ENCODE results near the gene SLC22A23.

Gene SLC22A23

GRCh38 chr6:3456898-3457709 is at the start of gene SLC22A23:
Gene SLC22A23 (minus strand): TSS chr6:3457050. CDS start chr6:3456559, 491 bp downstream.
- peak; percentile 81 for DNase-seq (ENCODE audit: low spot score)

GRCh38 chr6:3506200-3506599 is 49.4 kb upstream of the SLC22A23 start:
- DNase-seq (ENCODE audit: low spot score): no peak

- no peak for DNase-seq (ENCODE audit: low spot score)
Measured at GRCh38 chr6:3504938-3505805, 48.3 kb upstream of the SLC22A23 start.

GRCh38 chr6:3504354-3504753 is 47.5 kb upstream of the SLC22A23 start:
- DNase-seq (ENCODE audit: low spot score): no peak

- no peak for DNase-seq (ENCODE audit: low spot score)
Measured at GRCh38 chr6:3501826-3502500, 45.1 kb upstream of the SLC22A23 start.

- no peak for DNase-seq (ENCODE audit: low spot score)
Measured at GRCh38 chr6:3500262-3501014, 43.6 kb upstream of the SLC22A23 start.

- DNase-seq (ENCODE audit: low spot score): no peak
Measured at GRCh38 chr6:3499603-3500002, 42.8 kb upstream of the SLC22A23 start.

- DNase-seq (ENCODE audit: low spot score): no peak
Measured at GRCh38 chr6:3496395-3496794, 39.5 kb upstream of the SLC22A23 start.

GRCh38 chr6:3494391-3495100 is 37.7 kb upstream of the SLC22A23 start:
- DNase-seq (ENCODE audit: low spot score): no peak

GRCh38 chr6:3490625-3490980 is 33.8 kb upstream of the SLC22A23 start:
- no peak for DNase-seq (ENCODE audit: low spot score)

GRCh38 chr6:3489961-3490624 is 33.2 kb upstream of the SLC22A23 start:
- no peak for DNase-seq (ENCODE audit: low spot score)

GRCh38 chr6:3489027-3489757 is 32.3 kb upstream of the SLC22A23 start:
- DNase-seq (ENCODE audit: low spot score): no peak

GRCh38 chr6:3484946-3485345 is 28.1 kb upstream of the SLC22A23 start:
- no peak for DNase-seq (ENCODE audit: low spot score)

GRCh38 chr6:3484192-3484591 is 27.3 kb upstream of the SLC22A23 start:
- no peak for DNase-seq (ENCODE audit: low spot score)

GRCh38 chr6:3483675-3484074 is 26.8 kb upstream of the SLC22A23 start:
- no peak for DNase-seq (ENCODE audit: low spot score)

- DNase-seq (ENCODE audit: low spot score): no peak
Measured at GRCh38 chr6:3482869-3483268, 26.0 kb upstream of the SLC22A23 start.

- DNase-seq (ENCODE audit: low spot score): no peak
Measured at GRCh38 chr6:3481640-3482039, 24.8 kb upstream of the SLC22A23 start.

- DNase-seq (ENCODE audit: low spot score): no peak
Measured at GRCh38 chr6:3480009-3480408, 23.2 kb upstream of the SLC22A23 start.

- DNase-seq (ENCODE audit: low spot score): no peak
Measured at GRCh38 chr6:3473773-3474172, 16.9 kb upstream of the SLC22A23 start.

GRCh38 chr6:3471711-3472110 is 14.9 kb upstream of the SLC22A23 start:
- DNase-seq (ENCODE audit: low spot score): no peak
